Fibroblast of lung (primary cell): Measurements from ENCODE around the gene NPIPA5. TPM values are rescaled to one million over a fixed set of nuclear protein-coding genes. Genes with fewer than 3 reads are reported as not detected.
"Not testable (repeated sequence)": the region's sequence is repeated elsewhere in the genome, so short reads cannot be mapped to it uniquely, and the experiment has no call there.

Experiments used
- DNase-seq, 2 donors: peaks; one replicate each; pipeline versions ENCODE4 v3.0.0 to v3.0.0-alpha.2; 2010; ENCODE audit warnings: low read depth in 2 of 2
- H2AFZ ChIP-seq: 2 replicates; pipeline ENCODE4 v1.5.1; 2012; ENCODE audit warnings: low read length, control low read depth, inconsistent platforms
- H3K27ac ChIP-seq: 2 replicates; pipeline ENCODE4 v1.5.1; 2011; ENCODE audit warnings: low read length, control low read depth; ENCODE audit not compliant: insufficient read depth
- H3K27me3 ChIP-seq: 2 replicates; pipeline ENCODE4 v1.5.1; 2011; ENCODE audit warnings: mild to moderate bottlenecking, low read length; ENCODE audit not compliant: control insufficient read depth, insufficient read depth
- H3K36me3 ChIP-seq: 2 replicates; pipeline ENCODE4 v1.5.1; 2011; ENCODE audit warnings: low read length; ENCODE audit not compliant: control insufficient read depth, insufficient read depth
- H3K4me1 ChIP-seq: 2 replicates; pipeline ENCODE4 v1.5.1; 2011; ENCODE audit warnings: low read length; ENCODE audit not compliant: control insufficient read depth, insufficient read depth; ENCODE audit errors: extremely low read depth
- H3K4me2 ChIP-seq: 2 replicates; pipeline ENCODE4 v1.5.1; 2011; ENCODE audit warnings: low read length, control low read depth; ENCODE audit not compliant: insufficient read depth; ENCODE audit errors: extremely low read depth
- H3K4me3 ChIP-seq, 4 experiments: fragments of 200-600 bp in 1 of 4; sonication (generic) in 1 of 4; replicated peaks in 1 of 4; 2 replicates each; pipeline ENCODE4 v1.5.1; 2011 to 2016; ENCODE audit warnings: low read length in 4 of 4, low read depth in 3 of 4, mild to moderate bottlenecking in 3 of 4, control low read depth in 2 of 4, inconsistent platforms in 1 of 4, mixed read lengths in 1 of 4; ENCODE audit not compliant: insufficient read depth in 1 of 4; ENCODE audit errors: control extremely low read depth in 1 of 4
- H3K79me2 ChIP-seq: 2 replicates; pipeline ENCODE4 v1.5.1; 2012; ENCODE audit warnings: mild to moderate bottlenecking, low read length, inconsistent platforms; ENCODE audit not compliant: control insufficient read depth, insufficient read depth
- H3K9ac ChIP-seq: 2 replicates; pipeline ENCODE4 v1.5.1; 2011; ENCODE audit warnings: mild to moderate bottlenecking, low read length, control low read depth; ENCODE audit not compliant: insufficient read depth
- H3K9me3 ChIP-seq: 2 replicates; pipeline ENCODE4 v1.5.1; 2012; ENCODE audit warnings: low read depth, low read length; ENCODE audit not compliant: control insufficient read depth, insufficient read depth
- H4K20me1 ChIP-seq: 2 replicates; pipeline ENCODE4 v1.5.1; 2011; ENCODE audit warnings: low read length; ENCODE audit not compliant: control insufficient read depth, insufficient read depth; ENCODE audit errors: extremely low read depth
- polyA plus RNA-seq, 2 donors: library from polyadenylated mRNA; depleted of rRNA in 1 of 2; stranded (reverse) in 1 of 2; unstranded in 1 of 2; fragments of >200 nt; gene quantifications; 2 replicates each; pipeline ENCODE4 v1.2.1, GENCODE V29; 2011 to 2012; ENCODE audit warnings: missing spikeins in 1 of 2
- total RNA-seq: library from RNA; depleted of rRNA; stranded (reverse); fragments of >200 nt; gene quantifications from 2 replicates; pipeline ENCODE4 v1.2.1, GENCODE V29; 2014

Gene NPIPA5
- total and polyA plus RNA-seq, 2 donors (not counting 1 experiment from before 2014, with no cell fraction given): 8.6 to 32.9 TPM

DNA sequence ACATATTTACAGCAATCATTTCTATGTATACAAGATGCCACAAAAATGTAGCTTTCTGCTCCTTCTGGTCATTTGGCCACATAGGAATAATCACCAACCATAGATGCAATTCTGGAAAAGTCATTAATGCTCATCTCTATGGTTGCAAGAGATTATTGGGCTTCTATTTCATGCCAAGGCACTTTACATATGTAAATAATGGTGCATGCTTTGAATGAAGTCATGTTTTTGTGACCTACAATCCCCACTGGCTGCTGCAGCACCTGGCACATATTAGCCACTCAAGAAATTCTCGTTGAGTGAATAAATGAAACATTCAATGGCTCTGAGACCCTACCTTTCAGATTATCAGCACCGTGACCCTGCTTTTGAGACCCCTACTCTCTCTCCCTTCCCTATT lies 47.1 kb downstream of the NPIPA5 start:
- not testable (repeated sequence) for H3K4me2 ChIP-seq, DNase-seq, H3K27ac ChIP-seq, H4K20me1 ChIP-seq, H3K36me3 ChIP-seq, H2AFZ ChIP-seq, H3K9ac ChIP-seq, H3K27me3 ChIP-seq, H3K9me3 ChIP-seq, H3K79me2 ChIP-seq, H3K4me1 ChIP-seq, H3K4me3 ChIP-seq

GRCh38 chr16:15324954-15325353 lies 53.1 kb downstream of the NPIPA5 start:
- H3K79me2 ChIP-seq, H3K36me3 ChIP-seq, H3K4me1 ChIP-seq, H3K9me3 ChIP-seq, H3K4me3 ChIP-seq, H2AFZ ChIP-seq, H3K27me3 ChIP-seq, DNase-seq, H3K27ac ChIP-seq, H3K9ac ChIP-seq, H3K4me2 ChIP-seq, H4K20me1 ChIP-seq: not testable (repeated sequence)

GRCh38 chr16:15323373-15323772 lies 54.7 kb downstream of the NPIPA5 start:
- H3K27me3 ChIP-seq, H3K9me3 ChIP-seq, DNase-seq, H3K27ac ChIP-seq, H2AFZ ChIP-seq, H3K4me1 ChIP-seq, H4K20me1 ChIP-seq, H3K4me3 ChIP-seq, H3K4me2 ChIP-seq, H3K36me3 ChIP-seq, H3K79me2 ChIP-seq, H3K9ac ChIP-seq: not testable (repeated sequence)

DNA sequence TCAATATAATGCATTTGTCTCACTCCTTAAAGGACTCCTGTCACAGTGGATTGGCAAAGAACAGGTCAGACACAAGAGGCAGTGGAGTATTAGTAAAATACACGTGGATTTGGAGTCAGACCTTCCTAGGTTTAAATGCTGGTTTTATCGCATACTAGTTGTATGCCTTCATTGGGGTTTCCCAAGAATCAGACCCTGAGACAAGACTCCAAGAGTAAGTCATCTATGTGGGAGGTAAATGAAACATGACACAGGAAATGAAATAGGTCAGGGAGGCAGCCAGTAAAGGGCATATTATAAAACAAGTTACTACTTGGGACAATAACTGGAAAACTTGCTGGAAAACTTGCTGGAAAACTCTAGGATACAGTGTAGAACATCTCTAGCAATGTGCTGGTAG lies 56.9 kb downstream of the NPIPA5 start:
- not testable (repeated sequence) for H3K79me2 ChIP-seq, H2AFZ ChIP-seq, H3K27ac ChIP-seq, DNase-seq, H3K9ac ChIP-seq, H3K4me3 ChIP-seq, H3K27me3 ChIP-seq, H3K9me3 ChIP-seq, H4K20me1 ChIP-seq, H3K4me2 ChIP-seq, H3K36me3 ChIP-seq, H3K4me1 ChIP-seq

- not testable (repeated sequence) for DNase-seq, H3K36me3 ChIP-seq, H3K79me2 ChIP-seq, H3K9ac ChIP-seq, H3K4me3 ChIP-seq, H3K9me3 ChIP-seq, H3K4me2 ChIP-seq, H2AFZ ChIP-seq, H3K27me3 ChIP-seq, H4K20me1 ChIP-seq, H3K4me1 ChIP-seq, H3K27ac ChIP-seq
Observed at GRCh38 chr16:15314562-15314961, 63.5 kb downstream of the NPIPA5 start.

Other genes with a start within 250 kb of the NPIPA5 start
- 0.66 and 0.77 TPM in 2 replicates for gene MPV17L, start 17.5 kb upstream of the NPIPA5 start, total RNA-seq
- gene MPV17L, start 17.5 kb upstream of the NPIPA5 start, polyA plus RNA-seq: 0.02 and 0.35 TPM in 2 replicates
- gene BMERB1, start 56.3 kb upstream of the NPIPA5 start, total RNA-seq: 32.6 and 39.1 TPM in 2 replicates
- gene BMERB1, start 56.3 kb upstream of the NPIPA5 start, polyA plus RNA-seq: 39.4 and 46.0 TPM in 2 replicates